SK-N-SH (cell line): ENCODE data around the gene SNX24. TPM values are rescaled to one million over a fixed set of nuclear protein-coding genes. Genes with fewer than 3 reads are reported as not detected.

ENCODE experiments used
- CTCF ChIA-PET: fragments of 300-600, 350-600 bp; formaldehyde crosslinking; extraction: SDS; loops from one replicate; lab custom pipeline; 2021; lab: Yijun Ruan, JAX
- POLR2A ChIA-PET: fragments of 350-600 bp; sonication (Branson Sonifier 250); formaldehyde crosslinking; extraction: SDS; loops from one replicate; lab custom pipeline; 2020; ENCODE audit warnings: antibody characterized with exemption, inconsistent platforms; lab: Yijun Ruan, JAX
- DNase-seq: peaks from one replicate; pipeline ENCODE4 v3.0.0; 2012
- H2AFZ ChIP-seq: fragments of 200-600 bp; sonication (generic); 2 replicates; pipeline ENCODE4 v1.8.1; 2016; ENCODE audit warnings: antibody characterized with exemption, mild to moderate bottlenecking, low read depth
- H3F3A ChIP-seq: fragments of 200-600 bp; sonication (generic); replicated peaks from 2 replicates; pipeline ENCODE3; 2016; ENCODE audit warnings: antibody characterized with exemption, mild to moderate bottlenecking; ENCODE audit not compliant: insufficient read depth
- H3K27ac ChIP-seq, 2 experiments: fragments of 200-500 bp in 1 of 2; fragments of 200-600 bp in 1 of 2; sonication (Bioruptor generic) in 1 of 2; sonication (generic), shearing (Covaris generic) in 1 of 2; 2 replicates each; pipeline versions ENCODE4 v1.5.1 to v1.6.1; 2014 to 2016; ENCODE audit warnings: low read depth in 2 of 2, inconsistent platforms in 1 of 2, low read length in 1 of 2, mild to moderate bottlenecking in 1 of 2, mixed read lengths in 1 of 2
- H3K27me3 ChIP-seq: fragments of 200-600 bp; sonication (generic), shearing (Covaris generic); 2 replicates; pipeline ENCODE4 v1.6.1; 2016; ENCODE audit warnings: mixed run types; ENCODE audit not compliant: insufficient read depth
- H3K36me3 ChIP-seq, 2 experiments: fragments of 200-500 bp in 1 of 2; fragments of 200-600 bp in 1 of 2; sonication (Bioruptor generic) in 1 of 2; sonication (generic) in 1 of 2; replicated peaks in 1 of 2; 2 replicates each; pipeline versions ENCODE3 to v1.5.1; 2014 to 2016; ENCODE audit warnings: low read length in 1 of 2, mild to moderate bottlenecking in 1 of 2; ENCODE audit not compliant: insufficient read depth in 2 of 2, control insufficient read depth in 1 of 2
- H3K4me1 ChIP-seq, 2 experiments: fragments of 200-500 bp in 1 of 2; fragments of 200-600 bp in 1 of 2; sonication (Bioruptor generic) in 1 of 2; sonication (generic), shearing (Covaris generic) in 1 of 2; 2 replicates each; pipeline versions ENCODE4 v1.5.1 to v1.6.1; 2014 to 2016; ENCODE audit warnings: low read depth in 1 of 2, low read length in 1 of 2, mixed run types in 1 of 2; ENCODE audit not compliant: insufficient read depth in 2 of 2, control insufficient read depth in 1 of 2
- H3K4me2 ChIP-seq: fragments of 200-600 bp; sonication (generic), shearing (Covaris generic); 2 replicates; pipeline ENCODE4 v1.6.1; 2017; ENCODE audit warnings: mixed run types
- H3K4me3 ChIP-seq, 2 experiments: fragments of 200-500 bp in 1 of 2; fragments of 200-600 bp in 1 of 2; sonication (Bioruptor generic) in 1 of 2; sonication (generic), shearing (Covaris generic) in 1 of 2; 2 replicates each; pipeline versions ENCODE4 v1.5.1 to v1.8.1; 2014 to 2016; ENCODE audit warnings: low read depth in 2 of 2, inconsistent platforms in 1 of 2, low read length in 1 of 2, mild to moderate bottlenecking in 1 of 2, mixed read lengths in 1 of 2, moderate library complexity in 1 of 2
- H3K79me2 ChIP-seq: fragments of 200-600 bp; sonication (generic); 2 replicates; pipeline ENCODE4 v1.8.1; 2017; ENCODE audit warnings: mild to moderate bottlenecking; ENCODE audit not compliant: insufficient read depth
- H3K9ac ChIP-seq: fragments of 200-600 bp; sonication (generic); 2 replicates; pipeline ENCODE4 v1.6.1; 2017; ENCODE audit warnings: mixed run types
- H3K9me2 ChIP-seq: fragments of 200-600 bp; sonication (generic); 2 replicates; pipeline ENCODE4 v1.6.1; 2017; ENCODE audit warnings: mixed run types
- H3K9me3 ChIP-seq: fragments of 200-600 bp; sonication (generic); 2 replicates; pipeline ENCODE4 v1.6.1; 2017; ENCODE audit warnings: mixed run types, mild to moderate bottlenecking, moderate library complexity
- H4K20me1 ChIP-seq: fragments of 200-600 bp; sonication (generic); 2 replicates; pipeline ENCODE4 v1.6.1; 2017; ENCODE audit warnings: mild to moderate bottlenecking, mixed run types; ENCODE audit not compliant: insufficient read depth
- ELF1 ChIP-seq: IDR thresholded peaks from 2 replicates; pipeline ENCODE4 v1.4.0; 2012
- EP300 ChIP-seq, 2 experiments: IDR thresholded peaks; 2 replicates each; pipeline versions ENCODE4 v1.4.0 to v1.6.1; 2012; ENCODE audit warnings: borderline replicate concordance in 1 of 2, low read depth in 1 of 2, low read length in 1 of 2
- EZH2phosphoT487 ChIP-seq: fragments of 200-600 bp; sonication (generic); IDR thresholded peaks from 2 replicates; pipeline ENCODE4 v1.6.1; 2017; ENCODE audit warnings: low read depth, mixed run types, mild to moderate bottlenecking, antibody characterized with exemption, moderate library complexity, borderline replicate concordance
- FOXM1 ChIP-seq: IDR thresholded peaks from 2 replicates; pipeline ENCODE4 v1.4.0; 2012; ENCODE audit warnings: low read depth, mild to moderate bottlenecking
- GATA2 ChIP-seq: sonication (generic); formaldehyde crosslinking; IDR thresholded peaks from 2 replicates; pipeline ENCODE4 v1.5.0; 2020; ENCODE audit warnings: mild to moderate bottlenecking, missing genetic modification reagents
- IRF3 ChIP-seq: fragments of 150-350 bp; IDR thresholded peaks from 2 replicates; pipeline ENCODE4 v1.6.1; 2016; ENCODE audit warnings: mild to moderate bottlenecking, low read depth, low read length
- JUND ChIP-seq: IDR thresholded peaks from 2 replicates; pipeline ENCODE4 v1.4.0; 2012
- MEF2A ChIP-seq: IDR thresholded peaks from 2 replicates; pipeline ENCODE4 v1.4.0; 2012; ENCODE audit warnings: low read depth, borderline replicate concordance
- MXI1 ChIP-seq: IDR thresholded peaks from 2 replicates; pipeline ENCODE4 v1.6.1; 2012; ENCODE audit warnings: mild to moderate bottlenecking, low read depth, low read length, improper control_type of control experiment
- NFIC ChIP-seq: IDR thresholded peaks from 2 replicates; pipeline ENCODE4 v1.4.0; 2012; ENCODE audit warnings: borderline replicate concordance
- POLR2AphosphoS5 ChIP-seq: IDR thresholded peaks from 2 replicates; pipeline ENCODE4 v1.6.1; 2012; ENCODE audit warnings: low read depth, low read length
- RAD21 ChIP-seq: IDR thresholded peaks from 2 replicates; pipeline ENCODE4 v1.6.1; 2012; ENCODE audit warnings: mild to moderate bottlenecking, low read length
- RCOR1 ChIP-seq: fragments of 150-350 bp; IDR thresholded peaks from 2 replicates; pipeline ENCODE4 v1.6.1; 2017; ENCODE audit warnings: antibody characterized with exemption, low read length
- RFX5 ChIP-seq: IDR thresholded peaks from 2 replicates; pipeline ENCODE4 v1.6.1; 2012; ENCODE audit warnings: mild to moderate bottlenecking, improper control_type of control experiment, low read length
- RXRA ChIP-seq: IDR thresholded peaks from 2 replicates; pipeline ENCODE4 v1.4.0; 2012; ENCODE audit warnings: low read depth, mild to moderate bottlenecking, borderline replicate concordance
- SMC3 ChIP-seq: IDR thresholded peaks from 2 replicates; pipeline ENCODE4 v1.6.1; 2012; ENCODE audit warnings: low read depth, low read length, improper control_type of control experiment
- TAF1 ChIP-seq: IDR thresholded peaks from 2 replicates; pipeline ENCODE4 v1.6.1; 2012; ENCODE audit warnings: low read depth, mild to moderate bottlenecking, low read length, moderate library complexity, borderline replicate concordance
- TEAD4 ChIP-seq: IDR thresholded peaks from 2 replicates; pipeline ENCODE4 v1.4.0; 2012; ENCODE audit warnings: mild to moderate bottlenecking, borderline replicate concordance; ENCODE audit not compliant: insufficient read depth
- USF1 ChIP-seq: IDR thresholded peaks from 2 replicates; pipeline ENCODE4 v1.4.0; 2012; ENCODE audit warnings: low read depth, borderline replicate concordance
- WGBS: methylation state at CpG from one replicate; pipeline ENCODE4 v1.1.6; 2017; ENCODE audit warnings: low lambda C conversion rate; 5-methylcytosine and 5-hydroxymethylcytosine counted together
- polyA plus RNA-seq, 3 experiments: library from polyadenylated mRNA; depleted of rRNA; stranded (reverse); fragments of >200 nt; gene quantifications; 2 replicates each; pipeline ENCODE4 v1.2.3, GENCODE V29; 2012

Gene SNX24
- polyA plus RNA-seq, 1 of the 3 experiments (the other 2 are of a cell fraction), result 8.2 TPM

GRCh38 chr5:122879076-122879475 is 33.7 kb downstream of the SNX24 start:
- Histone ChIP-seq H2AFZ (no peak overlapping the region), H3F3A (peaks cover 11% of the 10 kb centered on the region), H3K79me2 (peaks cover 5% of the 10 kb centered on the region), H3K4me1 (peaks cover 5 to 24% of the 10 kb centered on the region in 2 experiments; a peak in 2 of 4 replicates), H3K4me3 (no peak overlapping the region), H4K20me1 (no peaks in the 10 kb centered on the region), H3K9ac (no peak overlapping the region), H3K36me3 (no peaks in the 10 kb centered on the region), H3K9me3 (no peaks in the 10 kb centered on the region), H3K27me3 (no peaks in the 10 kb centered on the region), H3K9me2 (no peaks in the 10 kb centered on the region), H3K4me2 (no peak overlapping the region), H3K27ac (no peak overlapping the region)
- ChIA-PET POLR2A (no interaction called here), CTCF (interaction anchor here (1.0 to 2.5 kb wide), 3 partner anchors 14 to 20 kb away, joined by 4 to 11 read pairs (median 5); no protein-coding TSS in a partner anchor)
- no peak for DNase-seq
- TF ChIP-seq FOXM1 (no peak), TEAD4 (no peak), MEF2A (no peak), TAF1 (no peak), POLR2AphosphoS5 (no peak), RXRA (no peak), RFX5 (no peak), EZH2phosphoT487 (no peak), USF1 (no peak), JUND (no peak), GATA2 (CRISPR knock-in tag) (no peak), RCOR1 (no peak), IRF3 (no peak), NFIC (no peak), RAD21 (no peak), SMC3 (no peak), ELF1 (no peak), EP300 (IDR thresholded peaks at IDR 0.05; ENCODE audit: borderline replicate concordance in 1 of 2, low read depth in 1 of 2, low read length in 1 of 2) (no peak), MXI1 (no peak)
- 90% methylated on average over 2 of the region's 3 CpGs for WGBS
